Common myeloid progenitor, CD34-positive (primary cell): Measurements from ENCODE around the gene HMGXB4.

Experiments used
- CTCF ChIA-PET: fragments of 350-600 bp; sonication (Branson Sonifier 250); formaldehyde crosslinking; loops from one replicate; lab custom pipeline; 2021; ENCODE audit warnings: antibody characterized with exemption; lab: Charles Lee
- POLR2A ChIA-PET: fragments of 350-600 bp; sonication (Branson Sonifier 250); formaldehyde crosslinking; loops from one replicate; lab custom pipeline; 2021; ENCODE audit warnings: antibody characterized with exemption; lab: Charles Lee
- DNase-seq, 3 donors: peaks; one replicate each; pipeline versions ENCODE4 v3.0.0 to v3.0.0-alpha.2; 2013
- H3K27ac ChIP-seq, 2 experiments: 1 replicate in 1 of 2; 2 replicates in 1 of 2; pipeline ENCODE4 v1.7.0; 2013; ENCODE audit warnings: inconsistent platforms in 2 of 2, low read length in 2 of 2, mild to moderate bottlenecking in 2 of 2, low read depth in 1 of 2, moderate library complexity in 1 of 2; ENCODE audit not compliant: severe bottlenecking in 2 of 2, insufficient read depth in 1 of 2, poor library complexity in 1 of 2
- H3K27me3 ChIP-seq, 5 experiments: replicated peaks in 2 of 5; 1 replicate in 3 of 5; 2 replicates in 2 of 5; pipeline versions ENCODE4 v1.6.1 to v1.7.0; 2013; ENCODE audit warnings: low read length in 4 of 5, mild to moderate bottlenecking in 2 of 5, moderate library complexity in 2 of 5, inconsistent platforms in 1 of 5; ENCODE audit not compliant: insufficient read depth in 5 of 5, control insufficient read depth in 4 of 5
- H3K36me3 ChIP-seq, 4 experiments: 1 replicate in 2 of 4; 2 replicates in 2 of 4; pipeline versions ENCODE4 v1.6.1 to v1.7.0; 2013; ENCODE audit warnings: low read length in 3 of 4, control low read depth in 1 of 4, mild to moderate bottlenecking in 1 of 4; ENCODE audit not compliant: control insufficient read depth in 4 of 4, insufficient read depth in 4 of 4
- H3K4me1 ChIP-seq, 4 experiments: 1 replicate in 3 of 4; 2 replicates in 1 of 4; pipeline versions ENCODE4 v1.6.1 to v1.7.1; 2013; ENCODE audit warnings: low read length in 3 of 4, mild to moderate bottlenecking in 3 of 4, control low read depth in 1 of 4, inconsistent platforms in 1 of 4, moderate library complexity in 1 of 4; ENCODE audit not compliant: control insufficient read depth in 4 of 4, insufficient read depth in 4 of 4; ENCODE audit errors: control extremely low read depth in 1 of 4
- H3K4me3 ChIP-seq, 7 experiments: 1 replicate in 4 of 7; 2 replicates in 3 of 7; pipeline versions ENCODE4 v1.5.1 to v1.7.0; 2013; ENCODE audit warnings: mild to moderate bottlenecking in 7 of 7, low read length in 6 of 7, moderate library complexity in 6 of 7, inconsistent platforms in 2 of 7, low read depth in 2 of 7, control low read depth in 1 of 7; ENCODE audit not compliant: insufficient read depth in 4 of 7, control insufficient read depth in 1 of 7; ENCODE audit errors: extremely low read depth in 1 of 7
- H3K9me3 ChIP-seq, 5 experiments: 1 replicate in 4 of 5; 2 replicates in 1 of 5; pipeline versions ENCODE4 v1.6.1 to v1.7.1; 2013; ENCODE audit warnings: low read length in 4 of 5, mild to moderate bottlenecking in 2 of 5, inconsistent platforms in 1 of 5, low read depth in 1 of 5, moderate library complexity in 1 of 5; ENCODE audit not compliant: control insufficient read depth in 4 of 5, insufficient read depth in 2 of 5; ENCODE audit errors: control extremely low read depth in 1 of 5
- WGBS: methylation state at CpG from one replicate; pipeline ENCODE4 v1.1.5; 2013; ENCODE audit not compliant: insufficient coverage; 5-methylcytosine and 5-hydroxymethylcytosine counted together

HMGXB4 gene

DNA sequence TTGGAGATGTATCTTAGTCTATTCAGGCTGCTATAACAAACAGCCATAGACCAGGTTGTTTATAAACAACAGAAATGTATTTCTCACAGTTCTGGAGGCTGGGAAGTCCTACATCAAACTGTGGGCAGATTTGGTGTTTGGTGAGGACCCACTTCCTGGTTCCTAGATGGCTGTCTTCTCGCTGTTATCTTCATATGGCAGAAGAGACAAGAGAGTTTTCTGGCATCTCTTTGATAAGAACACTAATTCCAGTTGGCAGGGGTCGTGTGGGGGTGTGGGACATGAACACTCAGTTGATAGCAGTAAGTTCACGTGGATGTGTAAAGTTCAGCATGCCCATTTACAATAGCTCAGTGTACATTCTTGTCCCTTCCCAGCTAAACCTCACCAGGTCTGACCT, 41.3 kb upstream of the HMGXB4 start:
- ChIA-PET POLR2A (no interaction called here), CTCF (no interaction called here)
- DNase-seq, result no peak
- Histone ChIP-seq H3K9me3 (peaks cover 0 to 6% (median 3%) of the 10 kb centered on the region in 5 experiments), H3K4me3 (no peak overlapping the region), H3K27me3 (peaks cover 0 to 9% (median 4%) of the 10 kb centered on the region in 5 experiments), H3K4me1 (no peaks in the 10 kb centered on the region), H3K36me3 (no peaks in the 10 kb centered on the region), H3K27ac (no peak overlapping the region)
- 89% methylated on average over 2 of the region's 3 CpGs for WGBS

DNA sequence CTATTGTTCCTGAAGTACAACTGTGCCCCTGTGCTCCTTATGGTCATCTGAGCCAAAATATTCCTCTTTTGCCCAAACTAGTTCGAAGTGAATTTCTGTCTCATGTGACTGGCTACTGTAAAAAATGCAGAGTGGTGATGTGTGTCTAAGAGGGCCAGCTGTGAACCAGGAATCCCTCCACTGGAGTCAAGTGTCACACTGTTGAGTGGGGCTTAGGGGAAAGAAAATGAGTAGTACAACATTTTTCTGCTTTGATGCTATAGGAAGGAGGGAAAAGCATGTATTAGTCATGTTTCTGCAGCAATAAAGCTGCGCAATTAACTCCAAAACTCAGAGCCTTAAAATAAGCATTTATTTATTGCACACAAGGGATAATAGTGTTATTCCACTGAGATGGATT, 39.8 kb upstream of the HMGXB4 start:
- Histone ChIP-seq H3K36me3 (no peaks in the 10 kb centered on the region), H3K9me3 (peaks cover 0 to 6% (median 3%) of the 10 kb centered on the region in 5 experiments), H3K27ac (no peak overlapping the region), H3K4me1 (no peaks in the 10 kb centered on the region), H3K4me3 (no peak overlapping the region), H3K27me3 (peaks cover 0 to 7% (median 2%) of the 10 kb centered on the region in 5 experiments)
- 100% methylated on average over 1 of the region's 2 CpGs for WGBS
- POLR2A ChIA-PET, result no interaction called here
- CTCF ChIA-PET, result interaction anchor here (0.9 kb wide), 1 partner anchor 8 kb away, joined by 4 read pairs; no protein-coding TSS in a partner anchor
- DNase-seq, result no peak

DNA sequence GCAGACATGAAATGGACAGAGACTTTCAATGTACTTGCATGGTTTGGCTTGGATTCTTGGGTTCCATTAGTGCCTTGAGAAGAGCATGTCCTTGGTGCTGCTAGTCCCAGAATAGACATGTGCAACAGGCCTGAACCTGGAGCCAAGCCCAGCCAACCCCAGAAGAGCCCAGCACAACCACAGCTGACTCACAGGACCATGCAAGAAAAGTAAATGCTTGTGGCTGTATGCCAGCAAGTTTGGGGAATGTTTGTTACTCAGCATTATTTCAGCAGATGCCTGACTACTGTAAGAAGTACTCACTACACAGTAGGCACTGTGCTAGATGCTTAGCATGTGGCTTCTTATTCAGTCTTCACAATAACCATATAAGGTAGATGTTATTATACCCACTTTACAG, 39.2 kb upstream of the HMGXB4 start:
- no peak for DNase-seq
- CTCF ChIA-PET, result no interaction called here

DNA sequence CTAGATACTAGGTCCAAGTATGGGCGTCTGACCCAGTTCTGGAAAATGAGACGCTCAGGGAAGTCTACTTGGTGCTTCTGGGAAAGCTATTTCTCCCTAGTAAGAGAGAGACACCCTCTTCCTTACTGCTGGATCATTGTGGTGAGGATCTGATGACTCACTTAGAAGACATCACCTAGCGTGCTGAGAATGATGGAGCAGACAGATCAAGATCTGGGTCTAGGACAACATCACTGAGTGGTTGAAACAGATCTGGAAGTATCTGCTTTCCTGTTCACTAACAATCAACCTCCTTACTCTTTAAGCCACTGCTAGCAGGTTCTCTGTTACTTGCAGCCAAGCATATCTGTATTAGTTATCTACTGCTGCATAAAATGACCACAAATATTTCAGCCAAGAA, 38.3 kb upstream of the HMGXB4 start:
- peaks cover 0 to 7% (median 0%) of the 10 kb centered on the region in 5 experiments for H3K27me3 ChIP-seq
- POLR2A ChIA-PET, result interaction anchor here (0.5 kb wide), 1 partner anchor 217 kb away, joined by 4 read pairs; no protein-coding TSS in a partner anchor
- DNase-seq, result no peak
- CTCF ChIA-PET, result no interaction called here
- peaks cover 0 to 5% (median 3%) of the 10 kb centered on the region in 5 experiments for H3K9me3 ChIP-seq
- no peak overlapping the region for H3K4me3 ChIP-seq
- whole genome bisulfite sequencing, result 80% methylated on average over 2 of the region's 3 CpGs
- no peak overlapping the region for H3K27ac ChIP-seq
- H3K4me1 ChIP-seq, result no peaks in the 10 kb centered on the region
- H3K36me3 ChIP-seq, result no peaks in the 10 kb centered on the region

More for the DNA sequence above, 39.2 kb upstream of the HMGXB4 start:
- Histone ChIP-seq H3K27ac (no peak overlapping the region), H3K27me3 (peaks cover 0 to 7% (median 0%) of the 10 kb centered on the region in 5 experiments), H3K36me3 (no peaks in the 10 kb centered on the region), H3K9me3 (peaks cover 0 to 6% (median 3%) of the 10 kb centered on the region in 5 experiments), H3K4me1 (no peaks in the 10 kb centered on the region), H3K4me3 (no peak overlapping the region)
- POLR2A ChIA-PET, result no interaction called here

DNA sequence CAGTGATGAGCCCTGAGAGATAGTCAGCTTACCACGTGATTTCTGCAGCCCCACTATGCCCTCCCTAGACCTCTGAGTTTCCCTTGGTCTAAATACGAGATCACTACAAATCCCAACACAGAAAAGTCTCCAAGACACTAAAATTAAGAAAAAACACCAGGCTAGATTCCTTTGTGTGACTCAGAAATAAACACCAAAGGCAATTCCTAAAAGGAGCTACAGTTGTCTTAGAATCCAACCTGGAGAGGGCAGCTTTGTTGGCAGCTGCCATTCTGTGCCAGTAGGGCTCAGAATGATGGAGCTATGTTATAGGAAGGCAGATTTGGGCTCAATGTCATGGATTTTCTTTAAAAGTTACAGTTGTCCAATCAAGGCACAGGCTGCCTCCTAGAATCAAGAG, 37.1 kb upstream of the HMGXB4 start:
- Histone ChIP-seq H3K27me3 (peaks cover 0 to 7% (median 0%) of the 10 kb centered on the region in 5 experiments), H3K27ac (no peak overlapping the region), H3K4me3 (no peak overlapping the region), H3K9me3 (peaks cover 0 to 3% (median 3%) of the 10 kb centered on the region in 5 experiments), H3K36me3 (no peaks in the 10 kb centered on the region), H3K4me1 (no peaks in the 10 kb centered on the region)
- DNase-seq, result no peak
- WGBS, result 66% methylated on average over 2 of the region's 2 CpGs
- ChIA-PET POLR2A (no interaction called here), CTCF (interaction anchor here (1.9 kb wide), 1 partner anchor 12 kb away, joined by 6 read pairs; no protein-coding TSS in a partner anchor)

DNA sequence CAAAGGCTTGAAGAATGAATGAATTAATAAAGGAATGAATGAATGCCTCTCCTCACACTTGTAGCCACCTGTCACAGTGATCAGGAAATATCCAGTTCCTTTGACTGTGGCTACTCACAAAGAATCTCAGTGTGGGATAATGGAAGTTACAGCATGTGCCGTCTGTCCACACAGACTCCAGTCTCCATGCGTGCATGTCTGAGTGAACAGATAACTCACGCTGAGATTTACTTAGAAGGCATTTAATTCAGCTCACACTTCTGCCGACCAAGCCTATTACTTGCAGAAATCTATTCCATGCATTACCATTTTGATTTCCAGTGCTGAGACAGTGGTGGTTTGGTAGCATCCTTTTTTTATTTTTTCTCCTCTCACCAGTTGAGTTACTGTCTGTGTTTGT, 32.3 kb upstream of the HMGXB4 start:
- no peaks in the 10 kb centered on the region for H3K9me3 ChIP-seq
- 93% methylated on average over 4 of the region's 4 CpGs for WGBS
- H3K27ac ChIP-seq, result no peak overlapping the region
- H3K4me1 ChIP-seq, result peaks cover 0 to 6% (median 0%) of the 10 kb centered on the region in 4 experiments
- H3K4me3 ChIP-seq, result no peak overlapping the region
- ChIA-PET CTCF (interaction anchor here (0.7 kb wide), 2 partner anchors 8 to 202 kb away, joined by 3 to 4 read pairs; no protein-coding TSS in a partner anchor), POLR2A (no interaction called here)
- no peaks in the 10 kb centered on the region for H3K36me3 ChIP-seq
- H3K27me3 ChIP-seq, result peaks cover 0 to 10% (median 2%) of the 10 kb centered on the region in 5 experiments
- no peak for DNase-seq

DNA sequence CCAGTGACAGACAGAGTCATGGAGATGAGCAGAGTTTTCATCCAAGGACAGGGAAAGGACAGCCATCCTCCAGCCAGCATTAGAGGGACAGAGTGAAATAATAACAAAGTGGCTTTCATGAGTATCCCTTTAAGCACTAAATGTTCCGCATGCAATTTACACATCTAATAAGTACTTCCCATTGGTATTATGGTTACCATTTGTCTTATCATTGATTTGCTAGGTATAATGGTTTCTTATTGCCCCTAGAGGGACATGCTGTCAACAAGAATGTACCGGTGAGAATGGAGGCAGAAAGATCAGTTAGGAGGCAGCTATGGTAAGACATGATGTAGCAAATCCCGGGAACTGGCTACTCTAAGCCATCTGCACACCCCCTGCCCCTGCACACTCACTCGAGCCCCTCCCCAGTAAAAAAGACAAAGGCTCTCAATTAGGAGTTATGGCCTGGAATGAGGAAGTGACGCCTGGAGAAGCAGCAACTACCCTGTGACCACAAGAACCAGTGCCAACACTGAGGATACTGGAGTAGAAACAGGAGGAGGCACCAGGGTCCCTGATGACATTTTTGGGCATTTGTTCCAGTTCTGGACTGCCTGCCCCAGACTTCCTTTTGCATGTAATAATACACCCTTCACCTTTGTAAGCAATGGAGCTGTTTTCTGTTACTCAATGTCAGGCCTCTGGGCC, 30.2 kb upstream of the HMGXB4 start:
- POLR2A ChIA-PET, result no interaction called here
- WGBS, result 54% methylated on average over 2 of the region's 5 CpGs
- CTCF ChIA-PET, result no interaction called here
- Histone ChIP-seq H3K4me1 (peaks cover 0 to 6% (median 0%) of the 10 kb centered on the region in 4 experiments), H3K36me3 (no peaks in the 10 kb centered on the region), H3K27me3 (peaks cover 0 to 7% (median 2%) of the 10 kb centered on the region in 5 experiments), H3K27ac (no peak overlapping the region), H3K9me3 (no peaks in the 10 kb centered on the region), H3K4me3 (no peak overlapping the region)
- DNase-seq, result peak in 2 of 3 donors; percentile 19 to 36
